ENCODE data around the gene MACROD2. TPM values are rescaled to one million over a fixed set of nuclear protein-coding genes. Genes with fewer than 3 reads are reported as not detected.
A peak's percentile ranks its signal among the peaks of the same experiment; 100 is the strongest.

MACROD2 gene
- total RNA-seq, 1 donor from 2014 or later, result 0.23 TPM

- DNase-seq (ENCODE audit: low read depth), result no peak
- no peak overlapping the region for H3K4me3 ChIP-seq (ENCODE audit: low read depth, low read length)
- TF ChIP-seq, protein P1, sequence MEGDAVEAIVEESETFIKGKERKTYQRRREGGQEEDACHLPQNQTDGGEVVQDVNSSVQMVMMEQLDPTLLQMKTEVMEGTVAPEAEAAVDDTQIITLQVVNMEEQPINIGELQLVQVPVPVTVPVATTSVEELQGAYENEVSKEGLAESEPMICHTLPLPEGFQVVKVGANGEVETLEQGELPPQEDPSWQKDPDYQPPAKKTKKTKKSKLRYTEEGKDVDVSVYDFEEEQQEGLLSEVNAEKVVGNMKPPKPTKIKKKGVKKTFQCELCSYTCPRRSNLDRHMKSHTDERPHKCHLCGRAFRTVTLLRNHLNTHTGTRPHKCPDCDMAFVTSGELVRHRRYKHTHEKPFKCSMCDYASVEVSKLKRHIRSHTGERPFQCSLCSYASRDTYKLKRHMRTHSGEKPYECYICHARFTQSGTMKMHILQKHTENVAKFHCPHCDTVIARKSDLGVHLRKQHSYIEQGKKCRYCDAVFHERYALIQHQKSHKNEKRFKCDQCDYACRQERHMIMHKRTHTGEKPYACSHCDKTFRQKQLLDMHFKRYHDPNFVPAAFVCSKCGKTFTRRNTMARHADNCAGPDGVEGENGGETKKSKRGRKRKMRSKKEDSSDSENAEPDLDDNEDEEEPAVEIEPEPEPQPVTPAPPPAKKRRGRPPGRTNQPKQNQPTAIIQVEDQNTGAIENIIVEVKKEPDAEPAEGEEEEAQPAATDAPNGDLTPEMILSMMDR (conservative IDR thresholded peaks at IDR 0.05; ENCODE audit: low read depth, low read length), result no peak
Observed at GRCh38 chr20:15866916-15867730, 1871.8 kb downstream of the MACROD2 start.

DNA sequence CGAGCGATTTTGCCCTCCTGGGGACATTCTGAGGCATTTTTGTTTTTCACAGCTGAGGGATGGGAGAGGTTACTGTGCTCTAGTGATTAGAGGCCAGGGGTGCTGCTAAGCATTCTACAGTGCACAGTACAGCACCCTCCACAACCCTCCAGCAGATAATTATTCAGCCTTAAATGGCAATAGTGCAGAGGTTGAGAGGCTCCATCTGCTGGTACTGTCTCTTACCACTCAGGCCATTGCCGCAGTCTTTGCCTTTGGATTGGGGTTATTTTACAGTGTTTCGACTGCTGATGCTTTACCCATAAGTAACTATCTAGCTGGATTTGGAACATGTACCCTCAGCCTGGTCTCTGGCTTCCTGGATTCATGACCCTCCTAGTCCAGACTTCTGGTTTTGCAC, 1872.6 kb downstream of the MACROD2 start:
- TF ChIP-seq, protein P1 (conservative IDR thresholded peaks at IDR 0.05; ENCODE audit: low read depth, low read length), result peak; percentile 29
- no peak overlapping the region for H3K4me3 ChIP-seq (ENCODE audit: low read depth, low read length)
- no peak for DNase-seq (ENCODE audit: low read depth)

GRCh38 chr20:15875446-15875845, 1880.1 kb downstream of the MACROD2 start:
- TF ChIP-seq, protein P1 (conservative IDR thresholded peaks at IDR 0.05; ENCODE audit: low read depth, low read length), result no peak
- DNase-seq (ENCODE audit: low read depth), result peak; percentile 23
- H3K4me3 ChIP-seq (ENCODE audit: low read depth, low read length), result no peak overlapping the region

GRCh38 chr20:15882553-15882952, 1887.2 kb downstream of the MACROD2 start:
- DNase-seq (ENCODE audit: low read depth), result no peak
- H3K4me3 ChIP-seq (ENCODE audit: low read depth, low read length), result no peak overlapping the region
- TF ChIP-seq, protein P1 (conservative IDR thresholded peaks at IDR 0.05; ENCODE audit: low read depth, low read length), result no peak

DNA sequence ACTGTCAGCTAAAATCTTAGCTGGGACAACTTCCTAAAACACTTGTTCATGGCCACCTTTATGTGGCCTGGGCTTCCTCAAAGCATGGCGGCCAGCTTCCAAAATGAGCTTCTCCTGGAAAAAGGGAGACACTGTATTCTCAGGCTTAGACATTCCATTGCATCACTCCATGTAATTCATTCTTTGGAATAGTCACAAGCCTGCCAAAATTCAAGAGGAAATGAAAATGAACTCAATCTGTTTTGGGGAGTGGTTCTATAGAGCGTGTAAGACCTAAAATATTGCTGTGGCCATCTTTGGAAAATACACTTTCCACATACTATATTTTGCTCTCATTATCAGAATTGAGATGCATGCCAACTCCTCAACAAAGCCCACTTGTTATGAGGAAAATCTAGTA, 1890.9 kb downstream of the MACROD2 start:
- no peak overlapping the region for H3K4me3 ChIP-seq (ENCODE audit: low read depth, low read length)
- no peak for DNase-seq (ENCODE audit: low read depth)
- TF ChIP-seq, protein P1 (conservative IDR thresholded peaks at IDR 0.05; ENCODE audit: low read depth, low read length), result no peak

DNA sequence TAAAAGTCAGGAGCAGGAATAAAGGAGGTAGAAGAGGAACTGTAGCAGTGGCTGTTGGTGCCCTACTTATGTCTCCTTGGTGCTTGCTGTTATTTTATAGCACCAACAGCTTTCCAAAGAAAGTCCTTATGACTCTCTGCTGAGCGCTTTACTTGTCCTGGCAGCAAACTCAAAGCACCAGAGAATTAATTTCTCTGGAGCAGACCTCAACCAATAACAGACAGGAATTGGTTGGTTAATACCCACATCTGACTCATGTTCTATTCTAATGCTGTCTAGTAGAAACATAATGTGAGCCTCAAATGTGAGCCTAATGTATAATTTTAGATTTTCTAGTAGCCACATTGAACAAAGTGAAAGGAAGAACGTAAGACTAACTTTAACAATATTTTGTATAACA, 1892.1 kb downstream of the MACROD2 start:
- H3K4me3 ChIP-seq (ENCODE audit: low read depth, low read length), result no peak overlapping the region
- DNase-seq (ENCODE audit: low read depth), result no peak
- TF ChIP-seq, protein P1 (conservative IDR thresholded peaks at IDR 0.05; ENCODE audit: low read depth, low read length), result no peak

DNA sequence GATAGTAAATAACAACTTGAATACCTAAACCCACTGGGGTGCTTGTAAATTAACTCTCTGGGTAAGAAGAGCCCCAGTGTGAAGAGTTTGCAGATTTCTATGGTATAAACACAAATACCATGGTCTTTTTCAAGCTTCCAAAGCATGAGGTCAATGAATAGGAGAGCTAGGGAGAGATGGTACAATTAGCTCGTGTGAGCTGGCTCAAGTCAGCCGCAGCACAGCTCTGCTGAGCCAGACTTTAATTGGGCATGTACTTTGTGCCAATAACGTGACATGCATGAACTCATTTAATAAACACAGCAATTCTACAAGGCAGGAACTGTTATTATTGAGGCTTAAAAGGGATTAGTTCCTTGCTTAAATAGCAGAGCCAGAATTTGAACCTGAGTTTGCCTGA, 1893.7 kb downstream of the MACROD2 start:
- TF ChIP-seq, protein P1 (conservative IDR thresholded peaks at IDR 0.05; ENCODE audit: low read depth, low read length), result no peak
- no peak for DNase-seq (ENCODE audit: low read depth)
- H3K4me3 ChIP-seq (ENCODE audit: low read depth, low read length), result no peak overlapping the region

Measured in epithelial cell of proximal tubule (primary cell).